Measurements from ENCODE around the gene LRRC10B.

The LRRC10B gene

GRCh38 chr11:61549662-61550568 lies 41.4 kb downstream of the LRRC10B start:
- no peak for DNase-seq

GRCh38 chr11:61550665-61551227 lies 42.2 kb downstream of the LRRC10B start:
- DNase-seq: no peak

GRCh38 chr11:61551634-61552033 lies 43.1 kb downstream of the LRRC10B start:
- no peak for DNase-seq

- DNase-seq: no peak
Observed at GRCh38 chr11:61552108-61552635, 43.6 kb downstream of the LRRC10B start.

GRCh38 chr11:61553373-61554171 lies 45.0 kb downstream of the LRRC10B start:
- DNase-seq: no peak

GRCh38 chr11:61554172-61554988 lies 45.8 kb downstream of the LRRC10B start:
- DNase-seq: no peak

- DNase-seq: no peak
Observed at GRCh38 chr11:61555051-61555969, 46.8 kb downstream of the LRRC10B start.

- DNase-seq: no peak
Observed at GRCh38 chr11:61555978-61556377, 47.4 kb downstream of the LRRC10B start.

GRCh38 chr11:61556621-61557020 lies 48.1 kb downstream of the LRRC10B start:
- no peak for DNase-seq

All from fibroblast of upper back skin (primary cell).